ENCODE data around the gene DEPDC5.
A peak's percentile ranks its signal among the peaks of the same experiment; 100 is the strongest.

DEPDC5 gene

GRCh38 chr22:31945443-31945855 lies 191.6 kb downstream of the DEPDC5 start:
- DNase-seq (ENCODE audit: low spot score) = no peak
- TF ChIP-seq CTCF (IDR thresholded peaks at IDR 0.05; ENCODE audit: borderline replicate concordance, control extremely low read depth, extremely low read depth, insufficient read depth, missing control alignments) = no peak
- in situ Hi-C loops (cut with MboI; ENCODE audit: low sequenced_read_pairs, unreplicated experiment) = loop anchor here (10.0 kb wide), 1 partner anchor 271 kb away; no protein-coding TSS in a partner anchor

- no peak for TF ChIP-seq CTCF (IDR thresholded peaks at IDR 0.05; ENCODE audit: borderline replicate concordance, control extremely low read depth, extremely low read depth, insufficient read depth, missing control alignments)
- DNase-seq (ENCODE audit: low spot score) = no peak
- in situ Hi-C loops (cut with MboI; ENCODE audit: low sequenced_read_pairs, unreplicated experiment) = loop anchor here (10.0 kb wide), 1 partner anchor 271 kb away; no protein-coding TSS in a partner anchor
Observed at GRCh38 chr22:31945971-31946680, 192.3 kb downstream of the DEPDC5 start.

GRCh38 chr22:31947296-31947695 lies 193.5 kb downstream of the DEPDC5 start:
- peak; percentile 66 for DNase-seq (ENCODE audit: low spot score)
- peak; percentile 77 for TF ChIP-seq CTCF (IDR thresholded peaks at IDR 0.05; ENCODE audit: borderline replicate concordance, control extremely low read depth, extremely low read depth, insufficient read depth, missing control alignments)
- in situ Hi-C loops (cut with MboI; ENCODE audit: low sequenced_read_pairs, unreplicated experiment) = loop anchor here (10.0 kb wide), 1 partner anchor 272 kb away; no protein-coding TSS in a partner anchor

GRCh38 chr22:31948002-31948401 lies 194.2 kb downstream of the DEPDC5 start:
- DNase-seq (ENCODE audit: low spot score) = no peak
- in situ Hi-C loops (cut with MboI; ENCODE audit: low sequenced_read_pairs, unreplicated experiment) = loop anchor here (10.0 kb wide), 1 partner anchor 273 kb away; no protein-coding TSS in a partner anchor
- no peak for TF ChIP-seq CTCF (IDR thresholded peaks at IDR 0.05; ENCODE audit: borderline replicate concordance, control extremely low read depth, extremely low read depth, insufficient read depth, missing control alignments)

GRCh38 chr22:31950226-31950625 lies 196.4 kb downstream of the DEPDC5 start:
- no peak for TF ChIP-seq CTCF (IDR thresholded peaks at IDR 0.05; ENCODE audit: borderline replicate concordance, control extremely low read depth, extremely low read depth, insufficient read depth, missing control alignments)
- DNase-seq (ENCODE audit: low spot score) = no peak
- in situ Hi-C loops (cut with MboI; ENCODE audit: low sequenced_read_pairs, unreplicated experiment) = no loop called here

- in situ Hi-C loops (cut with MboI; ENCODE audit: low sequenced_read_pairs, unreplicated experiment) = no loop called here
- DNase-seq (ENCODE audit: low spot score) = no peak
- TF ChIP-seq CTCF (IDR thresholded peaks at IDR 0.05; ENCODE audit: borderline replicate concordance, control extremely low read depth, extremely low read depth, insufficient read depth, missing control alignments) = no peak
Observed at GRCh38 chr22:31951194-31952093, 197.6 kb downstream of the DEPDC5 start.

Measured in GM13976 (cell line).